ENCODE measurements around the gene LHPP. TPM values are rescaled to one million over a fixed set of nuclear protein-coding genes. Genes with fewer than 3 reads are reported as not detected.

LHPP gene
- total RNA-seq, 1 donor from 2014 or later: 22.9 TPM

- ATAC-seq (ENCODE audit: low read depth) (no peak), DNase-seq (no peak)
- Mint-ChIP-seq H3K4me3 (no peak overlapping the region), H3K27me3 (no peaks in the 10 kb centered on the region), H3K36me3 (ENCODE audit: low read depth) (no peaks in the 10 kb centered on the region), H3K9me3 (no peaks in the 10 kb centered on the region), H3K4me1 (peaks cover 89% of the 10 kb centered on the region), H3K27ac (no peak overlapping the region)
- TF ChIP-seq, protein P1, sequence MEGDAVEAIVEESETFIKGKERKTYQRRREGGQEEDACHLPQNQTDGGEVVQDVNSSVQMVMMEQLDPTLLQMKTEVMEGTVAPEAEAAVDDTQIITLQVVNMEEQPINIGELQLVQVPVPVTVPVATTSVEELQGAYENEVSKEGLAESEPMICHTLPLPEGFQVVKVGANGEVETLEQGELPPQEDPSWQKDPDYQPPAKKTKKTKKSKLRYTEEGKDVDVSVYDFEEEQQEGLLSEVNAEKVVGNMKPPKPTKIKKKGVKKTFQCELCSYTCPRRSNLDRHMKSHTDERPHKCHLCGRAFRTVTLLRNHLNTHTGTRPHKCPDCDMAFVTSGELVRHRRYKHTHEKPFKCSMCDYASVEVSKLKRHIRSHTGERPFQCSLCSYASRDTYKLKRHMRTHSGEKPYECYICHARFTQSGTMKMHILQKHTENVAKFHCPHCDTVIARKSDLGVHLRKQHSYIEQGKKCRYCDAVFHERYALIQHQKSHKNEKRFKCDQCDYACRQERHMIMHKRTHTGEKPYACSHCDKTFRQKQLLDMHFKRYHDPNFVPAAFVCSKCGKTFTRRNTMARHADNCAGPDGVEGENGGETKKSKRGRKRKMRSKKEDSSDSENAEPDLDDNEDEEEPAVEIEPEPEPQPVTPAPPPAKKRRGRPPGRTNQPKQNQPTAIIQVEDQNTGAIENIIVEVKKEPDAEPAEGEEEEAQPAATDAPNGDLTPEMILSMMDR (IDR thresholded peaks at IDR 0.05): no peak
- intact Hi-C loops (cut with micrococcal nuclease): loop anchor here (1.0 kb wide), 1 partner anchor 8 kb away; no protein-coding TSS in a partner anchor
- ChIA-PET POLR2A (interaction anchor here (1.4 to 9.2 kb wide), 3 partner anchors 60 to 199 kb away, joined by 3 to 134 read pairs (median 64); no protein-coding TSS in a partner anchor), CTCF (interaction anchor here (1.3 to 5.3 kb wide), 2 partner anchors 23 to 199 kb away, joined by 3 to 76 read pairs; no protein-coding TSS in a partner anchor)
Observed at GRCh38 chr10:124542336-124542735, 80.7 kb downstream of the LHPP start.

GRCh38 chr10:124543146-124543545 lies 81.5 kb downstream of the LHPP start:
- DNase-seq: no peak
- no peak for ATAC-seq (ENCODE audit: low read depth)
- POLR2A ChIA-PET: interaction anchor here (0.7 to 3.8 kb wide), 4 partner anchors 10 to 201 kb away, joined by 3 to 23 read pairs (median 12); partner anchors contain the start of gene FAM53B
- TF ChIP-seq, protein P1 (IDR thresholded peaks at IDR 0.05): no peak
- Mint-ChIP-seq H3K27ac (no peak overlapping the region), H3K9me3 (no peaks in the 10 kb centered on the region), H3K4me3 (no peak overlapping the region), H3K27me3 (no peaks in the 10 kb centered on the region), H3K4me1 (peaks cover 93% of the 10 kb centered on the region), H3K36me3 (ENCODE audit: low read depth) (no peaks in the 10 kb centered on the region)
- CTCF ChIA-PET: interaction anchor here (1.5 to 2.7 kb wide), 3 partner anchors 8 to 202 kb away, joined by 5 to 10 read pairs (median 7); no protein-coding TSS in a partner anchor
- intact Hi-C loops (cut with micrococcal nuclease): no loop called here

DNA sequence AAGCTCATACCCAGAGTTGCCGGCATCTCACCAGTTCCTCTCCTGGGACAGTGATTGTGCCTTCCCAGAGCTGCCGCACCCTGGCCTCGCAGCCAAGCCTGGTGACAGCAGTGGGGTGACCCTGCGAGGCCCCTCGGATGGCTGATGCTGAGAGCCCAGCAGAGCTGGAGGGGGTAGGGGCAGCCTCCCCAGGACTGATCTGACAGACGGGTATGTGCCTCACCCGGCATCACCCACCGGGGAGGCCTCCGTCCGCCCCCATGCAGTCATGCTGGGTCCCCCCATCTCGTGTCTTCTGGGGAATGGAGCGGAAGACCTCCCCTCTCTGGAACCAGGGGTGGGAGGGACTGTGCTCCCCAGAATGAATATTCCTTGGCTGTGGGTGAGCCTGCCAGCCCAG lies 82.3 kb downstream of the LHPP start:
- POLR2A ChIA-PET: interaction anchor here (0.7 to 3.8 kb wide), 8 partner anchors 9 to 201 kb away, joined by 3 to 27 read pairs (median 6); partner anchors contain the start of gene FAM53B
- H3K4me3 Mint-ChIP-seq: no peak overlapping the region
- CTCF ChIA-PET: interaction anchor here (1.2 to 2.7 kb wide), 6 partner anchors 9 to 201 kb away, joined by 3 to 10 read pairs (median 6); partner anchors contain the start of gene LHPP
- H3K9me3 Mint-ChIP-seq: no peaks in the 10 kb centered on the region
- peaks cover 93% of the 10 kb centered on the region for H3K4me1 Mint-ChIP-seq
- intact Hi-C loops (cut with micrococcal nuclease): no loop called here
- TF ChIP-seq, protein P1 (IDR thresholded peaks at IDR 0.05): no peak
- no peak for ATAC-seq (ENCODE audit: low read depth)
- peak overlapping the region; percentile 77 for H3K27ac Mint-ChIP-seq
- H3K27me3 Mint-ChIP-seq: no peaks in the 10 kb centered on the region
- no peaks in the 10 kb centered on the region for H3K36me3 Mint-ChIP-seq (ENCODE audit: low read depth)
- DNase-seq: no peak

- Mint-ChIP-seq H3K27me3 (no peaks in the 10 kb centered on the region), H3K4me1 (peaks cover 93% of the 10 kb centered on the region), H3K27ac (peak overlapping the region; percentile 77), H3K4me3 (peak overlapping the region; percentile 49), H3K36me3 (ENCODE audit: low read depth) (no peaks in the 10 kb centered on the region), H3K9me3 (no peaks in the 10 kb centered on the region)
- DNase-seq (no peak), ATAC-seq (ENCODE audit: low read depth) (peak; percentile 3)
- intact Hi-C loops (cut with micrococcal nuclease): no loop called here
- ChIA-PET CTCF (interaction anchor here (1.2 to 6.4 kb wide), 8 partner anchors 9 to 201 kb away, joined by 3 to 29 read pairs (median 6); partner anchors contain the start of gene LHPP), POLR2A (interaction anchor here (0.6 to 3.8 kb wide), 18 partner anchors 9 to 200 kb away, joined by 3 to 27 read pairs (median 4); partner anchors contain the start of gene FAM53B)
- TF ChIP-seq, protein P1 (IDR thresholded peaks at IDR 0.05): no peak
Observed at GRCh38 chr10:124544711-124545110, 83.1 kb downstream of the LHPP start.

GRCh38 chr10:124545351-124546054 lies 83.9 kb downstream of the LHPP start:
- Mint-ChIP-seq H3K36me3 (ENCODE audit: low read depth) (no peaks in the 10 kb centered on the region), H3K4me3 (peak overlapping the region; percentile 62), H3K27me3 (no peaks in the 10 kb centered on the region), H3K9me3 (no peaks in the 10 kb centered on the region), H3K4me1 (peaks cover 93% of the 10 kb centered on the region), H3K27ac (peak overlapping the region; percentile 77)
- TF ChIP-seq, protein P1 (IDR thresholded peaks at IDR 0.05): no peak
- intact Hi-C loops (cut with micrococcal nuclease): no loop called here
- peak; percentile 7 for ATAC-seq (ENCODE audit: low read depth)
- ChIA-PET CTCF (interaction anchor here (1.4 to 6.4 kb wide), 7 partner anchors 10 to 200 kb away, joined by 3 to 29 read pairs (median 8); no protein-coding TSS in a partner anchor), POLR2A (interaction anchor here (0.6 to 3.8 kb wide), 21 partner anchors 10 to 247 kb away, joined by 3 to 27 read pairs (median 3); no protein-coding TSS in a partner anchor)
- no peak for DNase-seq

Data from activated B cell treated with CpG ODN at 0.5 μM for 24 hours (primary cell).